Endothelial cell of umbilical vein (primary cell): Measurements from ENCODE around the gene ERO1A. TPM values are rescaled to one million over a fixed set of nuclear protein-coding genes. Genes with fewer than 3 reads are reported as not detected.

Experiments
- BruUV-seq: library from RNA; stranded (reverse); fragments of 400-500 nt; replicated peaks from 2 replicates; lab custom pipeline; 2021; lab: Mats Ljungman, UMichigan
- CTCF ChIA-PET: fragments of 300-600, 350-600 bp; sonication (Branson Sonifier 250); formaldehyde crosslinking; loops from one replicate; lab custom pipeline; 2021; ENCODE audit warnings: antibody characterized with exemption, inconsistent platforms; lab: Charles Lee
- POLR2A ChIA-PET: fragments of 300-600, 350-600 bp; sonication (Branson Sonifier 250); formaldehyde crosslinking; loops from one replicate; lab custom pipeline; 2021; ENCODE audit warnings: antibody characterized with exemption, inconsistent platforms; lab: Charles Lee
- DNase-seq: peaks from one replicate; pipeline ENCODE4 v3.0.0-alpha.2; 2011; ENCODE audit warnings: low read depth, low spot score
- FAIRE-seq: peaks from 2 replicates; lab custom pipeline; 2011; peaks lifted over from hg19 to GRCh38; lab: Jason Lieb, UNC
- H2AFZ ChIP-seq: 2 replicates; pipeline ENCODE4 v1.6.0; 2012; ENCODE audit warnings: low read depth, low read length, control low read depth, inconsistent platforms
- H3K27ac ChIP-seq: 2 replicates; pipeline ENCODE4 v1.5.1; 2011; ENCODE audit warnings: low read depth, mild to moderate bottlenecking, control low read depth, low read length, moderate library complexity; ENCODE audit not compliant: insufficient read depth
- H3K27me3 ChIP-seq, 2 experiments: 2 replicates each; pipeline versions ENCODE4 v1.6.0 to v1.6.1; 2011; ENCODE audit warnings: low read length in 2 of 2, mixed read lengths in 1 of 2; ENCODE audit not compliant: control insufficient read depth in 2 of 2, insufficient read depth in 2 of 2
- H3K36me3 ChIP-seq, 2 experiments: 2 replicates in 1 of 2; 3 replicates in 1 of 2; pipeline ENCODE4 v1.5.1; 2011; ENCODE audit warnings: low read length in 2 of 2, mild to moderate bottlenecking in 1 of 2, moderate library complexity in 1 of 2; ENCODE audit not compliant: control insufficient read depth in 2 of 2, insufficient read depth in 2 of 2; ENCODE audit errors: extremely low read depth in 1 of 2
- H3K4me1 ChIP-seq: 3 replicates; pipeline ENCODE4 v1.5.1; 2011; ENCODE audit warnings: mild to moderate bottlenecking, low read length; ENCODE audit not compliant: control insufficient read depth, insufficient read depth; ENCODE audit errors: extremely low read depth
- H3K4me2 ChIP-seq: 2 replicates; pipeline ENCODE4 v1.6.1; 2011; ENCODE audit warnings: low read length, control low read depth, mixed read lengths; ENCODE audit not compliant: insufficient read depth
- H3K4me3 ChIP-seq, 3 experiments: fragments of 200-600 bp in 1 of 3; sonication (generic), shearing (Covaris generic) in 1 of 3; replicated peaks in 1 of 3; 2 replicates each; pipeline ENCODE4 v1.5.1; 2011 to 2016; ENCODE audit warnings: control low read depth in 3 of 3, low read length in 3 of 3, mild to moderate bottlenecking in 2 of 3, inconsistent platforms in 1 of 3, low read depth in 1 of 3, moderate library complexity in 1 of 3; ENCODE audit not compliant: insufficient read depth in 1 of 3
- H3K79me2 ChIP-seq: 2 replicates; pipeline ENCODE4 v1.6.0; 2012; ENCODE audit warnings: low read length, inconsistent platforms; ENCODE audit not compliant: control insufficient read depth, insufficient read depth
- H3K9ac ChIP-seq: replicated peaks from 2 replicates; pipeline ENCODE3; 2011; ENCODE audit warnings: low read length, control low read depth; ENCODE audit not compliant: insufficient read depth; ENCODE audit errors: extremely low read depth
- H3K9me1 ChIP-seq: replicated peaks from 3 replicates; pipeline ENCODE4 v1.6.0; 2011; ENCODE audit warnings: mild to moderate bottlenecking, low read length; ENCODE audit not compliant: control insufficient read depth, insufficient read depth; ENCODE audit errors: extremely low read depth
- H3K9me3 ChIP-seq: replicated peaks from 2 replicates; pipeline ENCODE4 v1.5.1; 2012; ENCODE audit warnings: low read length, inconsistent platforms; ENCODE audit not compliant: control insufficient read depth, insufficient read depth
- H4K20me1 ChIP-seq: replicated peaks from 2 replicates; pipeline ENCODE3; 2011; ENCODE audit warnings: mild to moderate bottlenecking, low read length; ENCODE audit not compliant: control insufficient read depth, insufficient read depth; ENCODE audit errors: extremely low read depth
- CTCF ChIP-seq, 2 donors: IDR thresholded peaks; 1 replicate in 1 of 2; 2 replicates in 1 of 2; pipeline ENCODE4 v1.5.1; 2011; ENCODE audit warnings: low read length in 2 of 2, mild to moderate bottlenecking in 2 of 2, moderate library complexity in 2 of 2, control low read depth in 1 of 2, inconsistent platforms in 1 of 2, low read depth in 1 of 2; ENCODE audit not compliant: insufficient read depth in 1 of 2; ENCODE audit errors: extremely low read depth in 1 of 2
- EZH2 ChIP-seq: IDR thresholded peaks from 2 replicates; pipeline ENCODE4 v1.6.1; 2012; ENCODE audit warnings: borderline replicate concordance, low read depth, mild to moderate bottlenecking, moderate library complexity, low read length, inconsistent platforms; ENCODE audit not compliant: severe bottlenecking
- FOS ChIP-seq: IDR thresholded peaks from 2 replicates; pipeline ENCODE4 v1.6.1; 2011; ENCODE audit warnings: mild to moderate bottlenecking, low read length, moderate library complexity, borderline replicate concordance; ENCODE audit not compliant: insufficient read depth
- GATA2 ChIP-seq: IDR thresholded peaks from 2 replicates; pipeline ENCODE4 v1.7.0; 2011; ENCODE audit warnings: low read depth, mild to moderate bottlenecking, moderate library complexity, mixed read lengths, low read length; ENCODE audit not compliant: insufficient read length, insufficient read depth
- JUN ChIP-seq: IDR thresholded peaks from 2 replicates; pipeline ENCODE4 v1.6.1; 2011; ENCODE audit warnings: borderline replicate concordance, low read depth; ENCODE audit not compliant: insufficient read length, insufficient read depth
- MAX ChIP-seq: IDR thresholded peaks from 2 replicates; pipeline ENCODE4 v1.6.1; 2011; ENCODE audit not compliant: insufficient read depth, insufficient read length
- MYC ChIP-seq: IDR thresholded peaks from one replicate; pipeline ENCODE4 v1.6.1; 2011; ENCODE audit warnings: mild to moderate bottlenecking, low read depth, low read length
- POLR2A ChIP-seq: IDR thresholded peaks from 2 replicates; pipeline ENCODE4 v1.6.1; 2012; ENCODE audit warnings: low read depth, mild to moderate bottlenecking, control low read depth, low read length
- POLR2AphosphoS5 ChIP-seq: IDR thresholded peaks from 2 replicates; pipeline ENCODE4 v1.6.1; 2012; ENCODE audit warnings: low read depth, mild to moderate bottlenecking, control low read depth, low read length, moderate library complexity; ENCODE audit not compliant: insufficient read depth
- dilution Hi-C: fragments of 300-500 bp; cut with MboI; formaldehyde crosslinking; loops from one replicate; pipeline ENCODE4 v1.15.0; 2019; ENCODE audit warnings: low sequenced_read_pairs; ENCODE audit not compliant: extremely low pct_ligation_motif_present
- intact Hi-C: fragments of 100-400 bp; cut with micrococcal nuclease; formaldehyde crosslinking; loops from one replicate; pipeline ENCODE4 v1.10.0; 2022
- polyA plus RNA-seq, 4 experiments: library from polyadenylated mRNA; depleted of rRNA in 3 of 4; stranded (reverse) in 3 of 4; unstranded in 1 of 4; fragments of >200 nt; gene quantifications; 2 replicates each; pipeline versions ENCODE4 v1.2.1 to v1.2.3, GENCODE V29; 2011 to 2012; ENCODE audit warnings: missing spikeins in 1 of 4
- total RNA-seq: library from RNA; stranded (reverse); gene quantifications from 2 replicates; pipeline ENCODE4 v1.2.3, GENCODE V29; 2021

The ERO1A gene
- total and polyA plus RNA-seq, 2 donors (not counting 3 experiments of a cell fraction or from before 2014, with no cell fraction given), result 20.7 to 71.4 TPM

GRCh38 chr14:52686176-52686575 is 9.2 kb downstream of the ERO1A start:
- no TSS peak for BruUV-seq
- no peaks in the 10 kb centered on the region for H3K9me1 ChIP-seq
- POLR2A ChIA-PET, result no interaction called here
- no peaks in the 10 kb centered on the region for H3K36me3 ChIP-seq
- CTCF ChIA-PET, result interaction anchor here (1.6 kb wide), 1 partner anchor 9 kb away, joined by 6 read pairs; the partner anchor contains the start of gene ERO1A
- no peak overlapping the region for H3K4me3 ChIP-seq
- intact Hi-C loops (no loop called here), dilution Hi-C loops (no loop called here)
- no peak for TF ChIP-seq MYC
- no peak for TF ChIP-seq POLR2A
- no peak for TF ChIP-seq CTCF (IDR thresholded peaks at IDR 0.05; ENCODE audit: extremely low read depth in 1 of 2, insufficient read depth in 1 of 2, low read depth in 1 of 2, low read length in 2 of 2)
- TF ChIP-seq FOS, result no peak
- no peak for TF ChIP-seq EZH2
- TF ChIP-seq JUN, result no peak
- no peak for TF ChIP-seq GATA2
- no peak for TF ChIP-seq MAX
- no peak for TF ChIP-seq POLR2AphosphoS5
- no peak overlapping the region for H3K4me2 ChIP-seq
- H3K4me1 ChIP-seq, result no peaks in the 10 kb centered on the region
- FAIRE-seq (no peak), DNase-seq (no peak)
- no peaks in the 10 kb centered on the region for H3K27me3 ChIP-seq
- H3K79me2 ChIP-seq, result peaks cover 69% of the 10 kb centered on the region
- no peak overlapping the region for H2AFZ ChIP-seq
- H3K27ac ChIP-seq, result no peak overlapping the region
- H3K9ac ChIP-seq, result no peak overlapping the region
- no peaks in the 10 kb centered on the region for H3K9me3 ChIP-seq
- peaks cover 8% of the 10 kb centered on the region for H4K20me1 ChIP-seq
